Muscle of back (tissue), 11 donors: ENCODE results near the gene TPX2. TPM values are rescaled to one million over a fixed set of nuclear protein-coding genes. Genes with fewer than 3 reads are reported as not detected.
"Not testable (repeated sequence)": the region's sequence is repeated elsewhere in the genome, so short reads cannot be mapped to it uniquely, and the experiment has no call there.

Experiments
- DNase-seq, 3 donors: peaks; one replicate each; pipeline versions ENCODE4 v3.0.0 to v3.0.0-alpha.2; 2013
- polyA plus RNA-seq, 10 donors: library from polyadenylated mRNA; unstranded; fragments of 120-200 nt; gene quantifications; one replicate each; pipeline ENCODE4 v1.2.1, GENCODE V29; 2013; ENCODE audit not compliant: insufficient read length in 10 of 10

The TPX2 gene
- polyA plus RNA-seq, 10 donors, result 20.0 to 46.9 (median 30.5) TPM

DNA sequence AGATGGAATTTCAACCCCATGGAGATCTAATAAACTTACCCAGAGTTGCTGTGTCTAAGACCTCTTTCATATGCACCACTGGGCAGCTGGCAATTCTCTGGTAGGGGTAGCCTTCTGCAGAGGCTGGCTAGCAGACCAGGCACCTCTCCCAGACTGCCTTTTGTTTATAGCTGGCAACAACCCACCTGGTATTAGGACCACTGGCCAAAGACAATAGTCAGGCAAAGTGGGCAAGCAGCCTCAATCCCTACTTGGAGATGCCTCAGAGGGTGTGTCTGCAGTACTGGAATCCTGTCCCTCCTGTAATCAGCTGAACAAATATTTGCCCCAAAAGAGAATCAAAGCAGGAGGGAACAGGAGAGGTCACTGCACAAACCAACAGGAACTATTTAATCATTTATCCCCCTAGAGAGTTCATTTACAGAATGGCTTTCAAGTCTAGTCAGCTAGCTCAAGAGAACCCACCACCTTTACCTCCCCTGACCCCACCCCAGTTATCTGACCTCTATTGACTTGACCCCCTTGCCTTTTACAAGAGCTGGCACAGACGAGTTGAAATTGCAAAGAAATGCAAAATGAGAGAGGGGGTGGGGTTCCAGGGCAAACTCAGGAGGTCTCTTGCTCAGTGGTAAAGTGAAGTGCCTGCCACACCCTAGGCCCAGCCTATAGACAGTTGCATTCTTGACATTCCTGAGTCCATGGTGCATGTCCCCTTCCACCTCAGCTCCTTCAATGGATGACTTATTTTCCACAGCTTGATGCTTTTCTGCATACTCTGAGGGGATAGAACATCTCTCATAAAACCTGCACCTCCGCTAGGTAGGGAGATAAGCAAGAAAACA lies 19.2 kb upstream of the TPX2 start:
- DNase-seq, result no peak

DNA sequence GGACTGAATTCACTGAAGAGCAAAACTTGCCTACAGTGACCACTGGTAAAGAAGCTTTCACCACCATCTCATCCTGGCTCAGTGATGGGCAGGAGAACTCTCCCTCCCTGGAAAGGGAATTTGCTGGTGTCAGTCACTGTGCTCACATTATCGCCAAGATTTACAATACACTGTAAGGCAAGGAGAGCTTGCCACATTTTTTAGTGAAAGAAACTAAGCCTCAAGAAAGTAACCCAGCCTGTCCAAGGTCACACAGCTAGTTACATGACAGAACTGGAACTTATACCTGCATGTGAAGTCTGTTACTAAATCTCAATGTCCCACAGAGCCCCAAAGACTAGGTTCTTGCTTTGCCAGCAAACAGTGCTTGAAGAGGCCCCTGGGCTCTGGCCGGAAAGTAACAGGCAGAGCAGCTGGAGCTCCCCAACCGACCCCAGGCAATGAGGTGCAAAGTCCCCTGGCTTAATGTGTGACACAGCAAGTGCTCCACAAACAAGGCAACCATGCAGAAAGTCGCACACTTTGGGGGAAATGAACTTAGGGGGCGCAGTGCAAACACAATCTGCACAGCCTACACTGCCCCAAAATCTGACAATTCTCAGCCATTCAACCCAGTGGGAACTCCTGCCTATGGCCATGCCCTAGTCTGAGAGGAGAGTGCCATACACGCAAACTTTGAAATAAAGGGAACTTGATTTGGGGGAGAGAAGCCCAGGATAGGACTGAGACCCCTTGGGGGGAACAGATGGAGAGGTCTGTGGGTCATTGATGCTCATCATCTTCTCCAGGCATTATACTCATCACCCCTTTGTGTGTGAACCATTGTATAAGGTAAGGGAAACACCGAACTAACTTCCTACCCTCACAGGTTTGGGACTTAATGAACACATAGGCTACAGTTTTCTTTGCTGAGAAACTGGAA lies 18.3 kb upstream of the TPX2 start:
- DNase-seq, result no peak

DNA sequence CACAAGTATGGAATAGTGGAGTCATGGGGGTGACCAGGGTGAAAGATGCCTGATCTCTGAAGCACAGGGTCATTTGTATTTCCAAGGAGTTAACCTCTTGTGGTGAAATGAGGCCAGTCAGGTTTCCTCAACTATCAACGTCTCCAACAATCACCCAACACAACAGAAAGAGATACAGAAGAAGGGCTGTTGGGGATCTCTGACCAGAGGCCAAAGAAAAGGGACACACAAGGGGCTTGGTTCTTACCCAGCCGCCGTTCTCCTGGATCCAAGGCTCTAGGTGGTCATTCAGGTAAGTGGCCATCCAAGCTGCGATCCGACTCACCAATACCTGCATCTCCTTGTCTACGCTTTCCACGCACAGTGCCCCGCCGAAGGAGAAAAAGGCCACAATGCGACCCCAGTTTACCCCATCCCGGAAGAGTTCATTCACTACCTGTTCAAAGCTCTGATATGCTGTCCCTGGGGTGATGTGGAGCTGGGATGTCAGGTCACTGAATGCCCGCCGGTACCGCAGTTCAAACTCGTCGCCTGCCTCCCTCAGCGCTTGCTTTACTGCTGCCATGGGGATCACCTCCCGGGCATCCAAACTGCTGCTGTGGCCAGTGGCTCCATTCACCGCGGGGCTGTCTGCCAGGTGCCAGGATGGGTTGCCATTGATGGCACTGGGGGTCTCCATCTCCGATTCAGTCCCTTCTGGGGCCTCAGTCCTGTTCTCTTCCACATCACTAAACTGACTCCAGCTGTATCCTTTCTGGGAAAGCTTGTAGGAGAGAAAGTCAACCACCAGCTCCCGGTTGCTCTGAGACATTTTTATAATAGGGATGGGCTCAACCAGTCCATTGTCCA lies 17.5 kb upstream of the TPX2 start:
- DNase-seq, result no peak

DNA sequence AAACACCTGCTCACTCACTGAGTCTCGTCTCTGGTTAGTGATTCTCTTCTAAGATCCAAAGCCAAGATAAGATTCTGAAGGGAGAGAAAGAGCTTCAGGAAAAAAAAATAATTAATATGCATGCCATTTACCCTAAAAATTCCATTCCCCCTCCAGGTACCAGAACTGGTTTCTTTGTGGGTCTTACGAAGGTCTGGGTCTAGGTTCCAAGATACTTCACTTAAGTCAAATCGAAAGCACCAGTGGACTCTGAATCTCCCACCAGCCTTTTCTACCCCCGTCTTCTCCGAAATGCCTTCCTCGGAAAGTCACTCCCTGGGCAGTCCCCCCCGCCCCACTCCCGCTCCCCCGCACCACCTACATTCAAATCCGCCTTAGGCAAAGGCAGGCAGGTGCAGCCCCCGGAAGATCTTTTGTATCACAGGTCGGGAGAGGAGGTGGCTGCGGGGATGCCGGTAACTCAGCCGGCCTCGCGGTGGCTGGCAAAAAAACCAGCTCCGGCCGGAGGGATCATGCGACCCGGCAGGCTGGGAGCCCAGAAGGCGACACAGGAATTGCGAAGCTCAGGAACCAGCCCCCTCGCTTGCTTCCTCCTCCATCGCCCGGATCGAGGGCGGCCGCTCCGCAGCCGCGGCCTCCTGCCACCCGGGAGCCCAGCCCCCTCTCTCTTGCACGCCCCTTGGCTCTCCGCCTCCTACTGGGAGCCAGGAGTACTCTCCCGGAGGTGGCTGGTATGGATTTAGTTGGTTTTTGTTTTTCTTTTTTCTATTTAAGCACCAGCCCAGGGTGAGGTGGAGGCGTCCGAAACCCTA lies 16.6 kb upstream of the TPX2 start, which contains the start of gene BCL2L1:
Gene BCL2L1, minus strand, starts transcription at position 612 of the 812 bp plus-strand sequence. CDS start 650 bp downstream, outside the sequence.
- DNase-seq, result peak; percentile 78 to 93 (median 88)

DNA sequence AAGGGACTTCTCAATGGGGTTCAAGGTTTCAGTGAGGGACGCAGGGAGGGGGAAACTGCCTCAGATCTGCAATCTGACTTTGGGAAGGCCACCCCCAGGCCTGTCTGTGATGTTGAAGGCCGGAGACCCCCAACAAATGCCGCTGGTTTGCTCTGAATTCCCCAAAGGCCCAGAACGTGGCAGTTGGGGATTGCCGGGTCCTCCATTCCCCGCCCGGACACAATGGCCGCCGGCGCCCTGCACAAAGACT lies 16.1 kb upstream of the TPX2 start:
- no peak for DNase-seq

DNA sequence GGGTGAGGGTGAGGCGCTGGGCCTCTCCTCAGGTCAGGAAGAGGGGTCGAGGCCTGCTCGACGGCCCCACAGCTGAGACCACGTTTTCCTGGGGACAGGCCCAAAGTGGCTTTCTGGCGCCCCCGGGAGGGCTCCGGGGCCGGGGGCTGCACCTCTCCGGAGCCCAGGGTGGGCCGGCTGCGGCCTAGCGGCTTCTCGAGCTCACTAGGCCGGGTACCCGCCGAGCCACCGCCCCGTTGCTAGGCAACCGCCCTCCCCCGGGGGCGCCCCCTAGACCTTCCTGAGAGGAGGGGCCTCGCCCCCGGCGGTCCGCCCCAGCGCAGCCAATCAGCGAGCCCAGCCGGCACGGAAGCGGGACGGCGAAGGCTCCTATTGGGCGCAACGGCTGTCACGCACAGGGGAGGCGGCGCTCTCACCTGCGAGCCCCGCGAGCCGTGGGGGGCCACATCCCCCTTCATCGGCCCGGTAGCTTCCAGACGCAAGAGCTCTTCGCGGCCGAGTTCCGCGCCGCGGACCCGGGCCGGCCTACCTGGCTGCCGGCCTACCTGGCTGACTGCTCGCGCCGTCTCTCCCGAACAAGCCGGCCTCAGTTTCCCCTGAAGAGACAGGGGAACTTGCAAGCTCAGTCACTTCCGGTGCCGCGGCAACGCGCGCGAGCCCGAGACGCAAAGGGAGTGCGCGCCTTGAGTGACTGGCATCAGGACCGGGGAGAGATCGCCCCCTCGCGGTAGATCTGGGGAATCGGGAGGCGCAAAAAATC lies 15.6 kb upstream of the TPX2 start:
- peak; percentile 98 to 100 (median 99) for DNase-seq

DNA sequence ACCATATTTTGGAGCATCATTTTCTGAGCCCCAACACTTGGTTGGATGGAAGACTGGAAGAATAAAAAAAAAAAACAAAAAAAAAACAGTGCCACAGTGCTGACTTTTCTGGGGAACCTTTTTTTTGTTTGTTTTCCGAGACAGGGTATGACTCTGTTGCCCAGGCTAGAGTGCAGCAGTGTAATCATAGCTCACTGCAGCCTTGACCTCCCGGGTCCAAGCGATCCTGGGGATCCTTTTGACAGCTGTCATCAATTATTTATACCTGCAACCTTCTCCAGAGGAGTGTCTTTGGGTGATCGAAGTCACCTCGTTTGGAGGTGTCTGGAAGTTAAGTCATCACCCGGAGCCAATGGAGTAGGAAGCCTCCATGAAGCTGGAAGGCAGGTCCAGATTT lies 7.8 kb upstream of the TPX2 start:
- no peak for DNase-seq

DNA sequence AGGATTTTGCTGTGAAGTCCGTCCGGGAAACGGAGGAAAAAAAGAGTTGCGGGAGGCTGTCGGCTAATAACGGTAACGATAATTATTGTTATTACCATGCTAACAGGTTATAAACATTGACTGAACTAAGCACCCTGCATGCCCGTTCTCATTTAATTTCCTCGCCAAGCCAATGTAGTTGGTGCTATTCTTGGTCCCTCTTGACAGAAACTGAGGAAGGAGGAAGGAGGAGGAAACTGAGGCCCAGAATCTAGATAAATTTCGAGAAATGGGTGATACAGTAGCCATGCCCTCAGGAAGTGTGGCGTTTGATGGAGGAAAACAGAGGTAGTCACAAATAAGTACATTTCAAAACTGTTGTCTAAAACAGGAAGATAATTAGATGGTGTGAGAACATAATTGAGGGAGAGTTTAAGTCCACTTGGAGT lies 474 bp downstream of the TPX2 start:
- DNase-seq, result no peak

DNA sequence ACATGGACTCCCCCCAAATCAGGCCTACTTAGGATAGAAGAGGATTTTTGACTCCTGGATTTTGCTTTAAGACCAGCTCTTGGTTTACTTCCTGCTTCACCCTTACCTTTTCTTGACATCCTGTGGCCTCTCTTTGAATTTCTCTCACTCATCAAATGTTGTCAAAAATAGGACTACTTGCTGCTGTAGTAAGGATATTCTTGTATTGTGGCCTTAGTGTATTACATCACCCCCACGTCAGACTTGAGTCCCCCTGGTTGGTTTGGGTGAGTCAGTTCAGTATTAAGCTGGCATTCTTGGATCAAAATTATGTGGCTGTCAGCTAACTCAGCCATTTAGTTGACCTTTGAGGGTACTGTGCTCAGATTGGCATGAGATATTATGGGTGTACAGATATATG lies 1.1 kb downstream of the TPX2 start:
- DNase-seq, result no peak

DNA sequence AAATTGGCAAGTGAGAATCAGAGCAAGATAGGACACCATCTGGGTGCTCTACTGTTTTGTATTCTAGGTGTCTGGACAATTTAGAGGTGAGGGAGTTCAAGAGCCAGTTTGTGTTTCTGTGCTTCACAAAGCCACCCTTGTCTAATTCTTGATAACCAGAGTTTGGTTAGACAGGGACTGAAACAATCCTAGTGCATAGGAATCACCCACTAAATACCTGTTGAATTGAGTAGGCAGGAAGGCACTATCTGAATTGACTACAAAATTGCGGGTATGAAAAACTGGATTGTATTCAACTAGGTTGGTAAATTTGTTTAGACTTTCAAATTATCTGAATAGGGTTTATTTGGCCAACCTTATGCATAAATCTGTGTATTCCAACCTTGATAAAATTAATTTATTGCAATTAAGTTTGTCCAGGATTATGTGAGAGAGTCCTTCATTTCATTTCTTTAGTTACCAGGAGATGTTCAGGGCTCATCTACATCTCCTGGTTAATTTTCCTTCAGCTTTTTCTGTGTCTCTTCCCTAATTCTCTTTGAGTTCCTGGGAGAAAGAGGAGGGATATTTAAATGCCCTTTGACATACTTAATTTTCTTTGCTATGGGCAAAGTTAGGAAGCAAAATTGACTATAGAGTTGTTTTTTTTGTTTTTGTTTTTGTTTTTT lies 1.7 kb downstream of the TPX2 start:
- no peak for DNase-seq

DNA sequence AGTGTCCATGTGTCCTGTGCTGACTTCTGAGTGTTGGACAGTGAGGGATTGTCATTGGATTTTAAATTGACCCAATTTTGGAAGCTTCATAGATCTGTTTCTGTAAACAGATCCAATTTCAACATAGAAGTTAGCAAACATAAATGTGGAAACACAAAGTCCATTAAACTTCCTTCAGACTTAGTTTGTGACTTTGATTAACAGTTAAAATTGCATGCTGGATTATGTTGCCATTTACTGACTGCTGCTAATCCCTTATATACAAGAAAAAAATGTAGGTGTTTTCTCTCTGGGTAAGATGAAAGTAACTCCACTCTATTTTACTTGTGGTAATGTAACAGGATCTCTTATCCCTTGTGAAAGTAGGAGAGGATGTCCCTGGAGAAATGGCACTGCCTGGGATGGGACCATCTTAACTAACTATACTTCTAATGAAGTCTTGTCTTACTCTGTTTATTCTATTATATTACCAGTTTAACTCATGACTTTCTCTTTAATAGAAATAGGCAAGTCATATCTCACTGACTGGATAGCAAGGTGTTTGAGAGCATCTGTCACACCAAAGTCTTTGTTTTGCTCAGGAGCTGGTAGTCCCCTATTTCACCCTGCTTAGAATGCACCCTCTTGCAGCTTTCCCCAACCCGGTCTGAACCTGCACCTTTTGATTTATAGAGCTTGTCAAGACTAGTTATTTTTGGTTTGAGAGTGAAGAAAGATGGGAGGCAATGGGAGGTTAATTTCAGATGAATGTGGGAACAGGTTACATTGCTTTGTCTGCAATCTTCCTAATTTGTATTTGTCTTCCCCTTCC lies 7.2 kb downstream of the TPX2 start:
- no peak for DNase-seq

DNA sequence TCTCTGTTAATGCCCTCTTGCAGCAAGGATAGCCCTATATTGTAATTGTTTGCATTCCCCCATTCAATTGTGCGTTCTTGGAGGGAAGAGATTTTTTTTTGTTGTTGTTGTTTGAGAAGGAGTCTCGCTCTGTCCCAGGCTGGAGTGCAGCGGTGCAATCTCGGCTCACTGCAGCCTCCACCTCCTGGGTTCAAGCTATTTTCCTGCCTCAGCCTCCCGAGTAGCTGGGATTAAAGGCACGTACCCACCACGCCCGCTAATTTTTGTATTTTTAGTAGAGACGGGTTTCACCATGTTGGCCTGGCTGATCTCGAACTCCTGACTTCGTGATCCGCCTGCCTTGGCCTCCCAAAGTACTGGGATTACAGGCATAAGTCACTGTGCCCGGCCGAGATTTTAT lies 7.9 kb downstream of the TPX2 start:
- not testable (repeated sequence) for DNase-seq

DNA sequence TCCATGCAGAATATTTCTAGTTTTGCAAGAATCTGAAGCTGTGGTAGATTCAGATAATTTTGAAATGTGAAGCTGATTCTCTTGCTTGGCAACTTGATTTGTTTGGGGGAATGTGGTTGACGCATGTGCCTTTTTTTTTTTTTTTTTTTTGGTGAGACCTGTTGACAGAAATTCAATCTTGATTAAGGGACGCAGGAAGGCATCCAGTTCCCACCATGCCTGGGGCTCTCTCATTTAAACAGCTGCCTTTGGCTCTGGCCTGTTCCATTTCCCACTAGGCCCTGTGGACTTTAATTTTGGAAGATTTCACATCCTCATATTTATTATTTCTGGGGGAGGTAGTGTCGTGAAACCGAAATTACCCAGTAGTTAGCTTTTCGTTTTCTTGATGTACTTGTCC lies 8.6 kb downstream of the TPX2 start:
- DNase-seq, result peak; percentile 72 to 76 (median 75)

DNA sequence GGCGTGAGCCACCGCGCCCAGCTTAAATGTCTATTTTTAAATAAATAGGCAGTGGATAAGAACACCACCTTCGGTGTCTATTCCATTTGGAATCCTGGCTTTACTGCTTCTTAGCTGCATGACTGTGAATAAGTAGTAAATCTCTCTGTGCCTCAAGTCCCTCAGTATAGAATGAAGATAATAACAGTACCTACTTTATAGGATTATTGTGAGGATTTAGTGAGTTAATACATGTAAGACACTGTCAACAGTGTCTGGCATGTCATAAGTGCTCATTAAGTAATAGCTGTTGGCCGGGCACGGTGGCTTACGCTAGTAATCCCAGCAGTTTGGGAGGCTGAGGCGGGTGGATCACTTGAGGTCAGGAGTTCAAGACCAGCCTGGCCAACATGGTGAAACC lies 10.1 kb downstream of the TPX2 start:
- no peak for DNase-seq

DNA sequence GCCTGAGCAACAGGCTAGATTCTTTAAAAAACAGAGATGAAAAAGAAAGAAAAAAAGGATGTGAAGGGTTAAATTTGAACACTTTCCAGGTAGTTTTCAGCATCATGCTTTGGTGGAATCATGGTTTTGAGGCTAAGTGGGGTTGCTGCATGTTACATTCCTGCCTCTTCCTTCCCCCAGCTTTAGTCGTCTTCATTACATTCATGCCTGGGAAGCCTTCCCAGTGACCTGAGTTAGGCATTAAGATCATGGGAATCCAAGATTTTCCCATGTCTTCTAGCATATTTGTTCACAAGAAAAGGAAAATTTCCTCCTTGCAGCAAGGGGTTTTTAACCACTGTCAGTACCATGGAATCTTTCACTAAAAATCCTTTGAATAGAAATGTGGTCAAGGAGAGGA lies 12.0 kb downstream of the TPX2 start:
- DNase-seq, result peak; percentile 48 to 82 (median 66)

DNA sequence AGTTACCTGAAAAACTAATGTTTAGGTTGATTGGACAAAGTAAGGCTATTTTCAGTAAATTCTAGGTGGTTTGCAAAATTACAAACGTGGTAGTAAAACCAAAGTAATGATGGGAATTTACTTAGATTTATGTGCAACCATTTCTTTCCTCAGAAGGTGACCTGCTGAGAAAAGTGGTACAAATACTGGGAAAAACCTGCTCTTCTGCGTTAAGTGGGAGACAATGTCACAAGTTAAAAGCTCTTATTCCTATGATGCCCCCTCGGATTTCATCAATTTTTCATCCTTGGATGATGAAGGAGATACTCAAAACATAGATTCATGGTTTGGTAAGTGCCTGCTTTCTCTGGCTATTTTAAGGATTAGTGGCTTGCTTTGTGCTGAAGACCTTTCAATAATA lies 18.2 kb downstream of the TPX2 start:
- DNase-seq, result no peak

DNA sequence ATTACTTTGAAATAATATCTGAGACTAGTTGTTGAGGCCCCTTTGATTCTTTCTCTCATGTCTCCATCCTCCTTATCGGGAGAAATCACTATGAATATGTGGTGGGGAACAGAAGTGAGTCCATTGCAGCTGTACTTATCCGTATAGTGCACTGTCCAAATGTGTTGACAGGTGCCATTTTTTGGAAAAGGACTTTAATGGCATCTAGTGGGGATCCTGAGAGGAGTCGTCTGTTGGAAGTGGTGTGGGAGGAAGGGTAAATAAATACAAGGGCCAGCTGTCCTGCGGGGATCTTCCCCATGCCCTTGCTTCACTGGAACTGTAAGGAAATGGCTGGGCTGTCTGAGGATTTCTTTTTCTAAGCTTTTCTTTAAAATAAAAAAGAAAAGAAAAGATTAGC lies 19.4 kb downstream of the TPX2 start:
- DNase-seq, result no peak

DNA sequence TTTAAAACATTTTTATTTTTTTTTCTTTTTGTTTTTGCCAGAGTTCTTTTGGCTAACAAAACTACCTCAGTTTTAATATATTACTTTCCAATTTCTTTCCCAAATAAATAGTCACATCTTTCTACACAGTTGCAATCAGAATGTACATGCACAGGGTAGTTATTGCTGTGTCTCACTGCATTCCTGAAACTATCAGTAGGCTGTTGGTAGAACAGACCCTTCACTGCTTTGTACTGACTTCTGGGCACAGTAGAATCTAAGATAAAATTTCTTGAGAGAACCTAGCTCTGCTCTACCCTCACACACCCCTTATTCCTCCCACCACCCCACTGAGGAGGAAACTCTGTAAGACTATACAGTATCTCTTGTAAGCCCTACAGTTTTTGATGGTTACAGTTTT lies 19.9 kb downstream of the TPX2 start:
- DNase-seq, result no peak
